Liver (tissue), 3 donors: Measurements from ENCODE around the gene PRAME.

Source experiments
- CTCF ChIP-seq: fragments of 150-350 bp; IDR thresholded peaks from 2 replicates; pipeline ENCODE4 v1.5.1; 2017; ENCODE audit warnings: improper control_type of control experiment, low read depth, low read length; ENCODE audit not compliant: missing input control
- JUND ChIP-seq, 2 donors: IDR thresholded peaks; 2 replicates each; pipeline ENCODE4 v1.6.1; 2016; ENCODE audit warnings: antibody characterized with exemption in 2 of 2
- RAD21 ChIP-seq, 2 donors: IDR thresholded peaks; 2 replicates each; pipeline ENCODE4 v1.6.1; 2016; ENCODE audit warnings: antibody characterized with exemption in 2 of 2, mild to moderate bottlenecking in 2 of 2
- TAF1 ChIP-seq: conservative IDR thresholded peaks from 2 replicates; pipeline ENCODE4 v1.6.1; 2016; ENCODE audit warnings: antibody characterized with exemption, mild to moderate bottlenecking
- ZBTB33 ChIP-seq: IDR thresholded peaks from 2 replicates; pipeline ENCODE4 v1.6.1; 2016; ENCODE audit warnings: antibody characterized with exemption
- donor health status: healthy.
- donor health status: healthy.

- no peak for TF ChIP-seq JUND (IDR thresholded peaks at IDR 0.05)
- TF ChIP-seq CTCF, result no peak
- TF ChIP-seq RAD21 (IDR thresholded peaks at IDR 0.05), result no peak
- TF ChIP-seq TAF1, result no peak
- TF ChIP-seq ZBTB33, result no peak
Observed at GRCh38 chr22:22548910-22549309, 10.2 kb downstream of the PRAME start.
